IPS-18c (cell line): ENCODE results near the gene ASAP2.

Source experiments
- H3K4me3 ChIP-seq: 2 replicates; pipeline ENCODE4 v1.7.0; 2013; ENCODE audit warnings: low read depth, mild to moderate bottlenecking, low read length, moderate library complexity; ENCODE audit not compliant: insufficient read depth
- H3K9me3 ChIP-seq: one replicate; pipeline ENCODE4 v1.6.1; 2013; ENCODE audit warnings: mild to moderate bottlenecking, low read length, moderate library complexity; ENCODE audit not compliant: control insufficient read depth, insufficient read depth

ASAP2 gene

DNA sequence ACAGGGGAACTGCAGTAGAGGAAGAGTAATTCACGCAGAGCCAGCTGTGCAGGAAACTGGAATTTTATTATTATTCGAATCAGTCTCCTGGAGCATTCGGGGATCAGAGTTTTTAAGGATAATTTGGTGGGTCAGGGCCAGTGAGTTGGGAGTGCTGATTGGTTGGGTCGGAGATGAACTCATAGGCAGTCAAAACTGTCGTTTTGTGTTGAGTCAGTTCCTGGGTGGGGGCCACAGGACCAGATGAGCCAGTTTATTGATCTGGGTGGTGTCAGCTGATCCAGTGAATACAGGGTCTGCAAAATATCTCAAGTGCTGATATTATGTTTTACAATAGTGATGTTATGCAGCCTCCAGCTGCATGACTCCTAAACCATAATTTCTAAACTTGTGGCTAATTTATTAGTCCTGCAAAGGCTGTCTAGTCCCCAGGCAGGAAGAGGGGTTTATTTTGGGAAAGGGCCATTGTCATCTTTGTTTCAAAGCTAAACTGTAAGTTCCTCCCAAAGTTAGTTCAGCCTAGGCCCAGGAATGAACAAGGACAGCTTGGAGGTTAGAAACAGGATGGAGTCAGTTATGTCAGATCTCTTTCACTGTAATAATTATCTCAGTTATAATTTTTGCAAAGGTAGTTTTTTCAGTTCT lies 67.0 kb downstream of the ASAP2 start:
- H3K4me3 ChIP-seq: no peak overlapping the region
- H3K9me3 ChIP-seq: peaks cover 4% of the 10 kb centered on the region

DNA sequence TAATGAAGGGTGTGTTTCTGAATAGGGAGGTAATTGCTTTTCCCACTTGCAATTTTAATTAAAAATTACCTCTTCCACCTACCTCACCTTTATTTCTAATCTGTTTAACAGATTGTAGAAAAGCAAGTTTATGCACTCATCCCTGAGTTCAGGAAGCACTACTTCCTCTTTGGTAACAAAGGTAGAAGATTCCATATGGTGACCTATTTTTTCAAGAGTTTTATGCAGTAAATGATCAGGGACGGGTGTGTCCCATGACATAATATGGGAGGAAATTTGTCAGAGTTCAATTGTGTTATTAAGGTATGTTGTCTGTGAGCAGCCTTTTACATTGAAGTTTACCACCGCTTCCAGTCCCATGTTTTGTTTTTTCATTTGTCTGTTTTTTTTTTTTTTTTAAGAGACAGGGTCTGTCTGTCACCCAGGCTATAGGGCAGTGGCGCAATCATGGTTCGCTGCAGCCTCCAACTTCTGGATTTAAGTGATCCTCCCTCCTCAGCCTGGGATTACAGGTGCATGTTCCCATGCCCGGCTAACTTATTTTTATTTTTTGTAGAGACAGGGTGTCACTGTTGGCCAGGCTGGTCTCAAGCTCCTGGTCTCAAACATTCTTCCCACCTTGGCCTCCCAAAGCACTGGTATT lies 68.2 kb downstream of the ASAP2 start:
- peaks cover 4% of the 10 kb centered on the region for H3K9me3 ChIP-seq

DNA sequence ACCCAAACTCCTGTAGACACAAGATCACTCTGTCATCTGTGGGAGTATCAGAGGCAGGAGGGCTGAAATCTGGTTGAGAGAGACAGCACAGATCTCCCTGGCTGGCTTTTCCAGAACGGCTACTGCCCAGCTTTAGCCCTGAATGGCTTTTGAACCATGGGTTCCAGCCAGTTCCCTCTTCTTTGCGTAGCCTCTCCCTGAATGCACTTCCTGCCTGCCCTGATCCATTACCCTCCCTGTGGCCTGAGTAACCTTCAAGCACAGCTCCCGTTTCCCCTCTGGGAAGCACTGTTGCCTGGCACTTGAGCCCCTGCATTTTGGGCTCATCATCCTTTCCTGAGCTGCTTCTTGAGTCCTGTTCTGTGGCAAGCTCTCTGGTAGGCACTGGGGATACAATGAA lies 68.8 kb downstream of the ASAP2 start:
- peaks cover 4% of the 10 kb centered on the region for H3K9me3 ChIP-seq
- no peak overlapping the region for H3K4me3 ChIP-seq

More for the DNA sequence above, 68.2 kb downstream of the ASAP2 start:
- H3K4me3 ChIP-seq: no peak overlapping the region

DNA sequence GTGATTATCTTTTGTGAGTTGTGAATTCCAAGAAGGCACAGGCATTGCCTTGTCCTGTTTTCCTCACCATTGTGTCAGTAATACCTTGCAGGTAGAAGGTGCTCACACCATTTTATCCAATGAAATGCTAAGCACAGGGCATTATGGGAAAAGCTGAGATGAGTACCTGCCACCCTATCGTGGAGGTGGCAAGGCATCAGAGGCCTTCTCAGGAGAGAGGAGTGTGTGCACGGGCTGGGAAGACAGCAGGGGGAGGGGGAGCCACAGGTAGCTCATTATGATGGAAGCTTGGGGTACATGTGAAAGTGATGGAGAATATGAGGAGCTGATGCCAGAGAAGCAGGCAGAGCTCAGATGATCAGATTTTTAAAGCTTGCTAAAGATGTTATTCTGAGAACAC lies 69.5 kb downstream of the ASAP2 start:
- H3K4me3 ChIP-seq: no peak overlapping the region

DNA sequence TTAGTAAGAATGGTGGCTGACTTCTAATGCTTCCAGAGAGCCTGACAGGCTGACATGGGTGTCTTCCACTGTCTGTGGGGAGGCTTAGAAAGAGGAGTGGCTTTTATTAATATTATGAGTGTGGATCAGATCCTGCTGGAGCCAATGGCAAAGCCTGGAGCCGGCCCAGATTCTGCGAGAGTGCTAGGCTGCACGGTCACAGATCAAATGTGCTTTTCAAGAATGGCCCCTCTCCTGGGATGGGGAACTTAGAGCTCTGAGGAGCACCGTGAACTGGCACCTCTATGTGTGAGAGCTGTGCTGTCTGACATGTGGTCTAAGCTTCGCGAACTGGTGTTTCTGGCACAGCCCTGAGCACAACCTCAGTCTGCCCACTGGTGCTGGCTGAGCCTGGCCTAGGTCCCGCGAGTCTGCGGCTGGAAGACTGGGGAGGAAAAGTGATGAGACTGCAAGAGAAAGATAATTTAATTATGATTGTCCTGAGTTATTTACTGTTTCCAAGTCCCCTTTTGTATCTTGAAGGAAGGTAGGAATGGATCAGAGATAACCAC lies 70.4 kb downstream of the ASAP2 start:
- H3K4me3 ChIP-seq: no peak overlapping the region
- peaks cover 4% of the 10 kb centered on the region for H3K9me3 ChIP-seq

More for the DNA sequence above, 69.5 kb downstream of the ASAP2 start:
- peaks cover 4% of the 10 kb centered on the region for H3K9me3 ChIP-seq

DNA sequence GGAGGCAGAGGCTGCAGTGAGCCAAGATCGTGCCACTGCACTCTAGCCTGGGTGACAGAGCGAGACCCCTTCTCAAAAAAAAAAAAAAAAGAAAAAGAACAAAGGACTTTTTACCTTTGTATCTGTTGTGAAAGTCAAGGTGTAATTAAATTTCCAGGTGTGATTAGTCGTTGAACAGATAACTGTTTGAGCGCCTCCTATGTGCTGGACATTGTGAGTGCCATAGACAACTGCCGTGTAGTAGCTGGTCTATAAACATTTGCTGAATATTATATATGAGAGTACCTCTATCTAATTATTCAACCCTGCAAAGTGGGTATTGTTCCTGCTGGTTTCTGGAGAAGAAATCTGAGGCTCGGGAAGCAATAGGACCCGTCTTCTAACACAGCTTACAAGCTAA lies 71.8 kb downstream of the ASAP2 start:
- H3K4me3 ChIP-seq: no peak overlapping the region
- H3K9me3 ChIP-seq: no peaks in the 10 kb centered on the region

DNA sequence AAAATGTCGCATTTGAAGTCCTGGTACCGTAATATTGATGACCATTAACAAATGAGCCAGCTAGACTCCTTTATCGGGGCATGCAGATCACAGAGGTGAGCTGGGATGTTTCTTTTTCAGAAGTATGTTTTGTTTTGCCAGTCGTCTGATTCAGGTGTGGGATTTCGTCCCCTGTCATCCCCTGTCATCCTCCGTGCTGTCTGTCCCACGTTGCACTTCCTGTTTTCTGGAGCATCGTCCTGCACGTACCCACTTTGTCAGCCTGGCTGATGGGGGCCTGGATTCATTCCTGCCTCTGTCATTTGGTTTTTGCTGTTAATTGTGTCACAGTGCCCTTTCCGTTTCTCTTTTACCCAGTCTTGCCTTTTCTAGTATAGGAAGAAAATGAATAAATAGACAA lies 72.8 kb downstream of the ASAP2 start:
- H3K4me3 ChIP-seq: no peak overlapping the region
- no peaks in the 10 kb centered on the region for H3K9me3 ChIP-seq

DNA sequence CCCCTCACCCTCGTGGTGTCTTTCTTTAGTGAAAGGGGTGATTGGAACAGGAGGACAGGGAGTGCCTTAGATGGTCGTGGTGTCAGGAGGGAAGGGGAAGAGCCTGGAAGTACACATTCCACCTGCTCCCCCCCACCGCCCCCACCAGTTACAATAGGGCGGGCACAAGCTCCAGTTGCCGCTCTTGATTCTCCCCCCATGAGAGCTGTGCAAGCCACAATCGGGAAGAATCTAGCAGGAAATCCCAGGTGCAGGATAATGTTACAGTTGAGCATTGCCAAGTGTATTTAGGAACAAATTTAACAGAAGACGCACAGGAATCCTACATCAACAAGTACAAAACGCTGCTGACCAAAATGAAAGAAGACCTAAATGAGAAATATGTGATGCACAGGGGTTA lies 73.6 kb downstream of the ASAP2 start:
- no peaks in the 10 kb centered on the region for H3K9me3 ChIP-seq
- no peak overlapping the region for H3K4me3 ChIP-seq

DNA sequence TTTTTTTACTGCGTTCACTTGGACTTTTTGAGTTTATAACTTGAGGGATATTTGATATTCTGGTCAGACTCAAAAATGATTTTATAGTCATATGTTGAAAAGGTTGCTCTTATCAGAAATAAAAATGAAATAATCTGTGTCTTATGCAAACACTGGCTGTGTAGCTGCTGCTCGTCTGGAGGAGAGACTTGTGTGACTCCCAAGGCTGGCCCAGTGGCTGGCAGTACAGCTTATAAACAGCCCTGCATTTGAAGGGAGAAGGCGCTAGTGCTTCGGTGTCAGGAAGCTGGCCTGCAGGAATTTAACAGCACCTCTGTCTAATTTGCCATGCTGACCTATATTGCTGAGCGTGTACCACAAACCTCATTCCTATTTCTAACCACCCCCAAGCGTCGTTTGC lies 74.5 kb downstream of the ASAP2 start:
- H3K4me3 ChIP-seq: no peak overlapping the region
- H3K9me3 ChIP-seq: no peaks in the 10 kb centered on the region

DNA sequence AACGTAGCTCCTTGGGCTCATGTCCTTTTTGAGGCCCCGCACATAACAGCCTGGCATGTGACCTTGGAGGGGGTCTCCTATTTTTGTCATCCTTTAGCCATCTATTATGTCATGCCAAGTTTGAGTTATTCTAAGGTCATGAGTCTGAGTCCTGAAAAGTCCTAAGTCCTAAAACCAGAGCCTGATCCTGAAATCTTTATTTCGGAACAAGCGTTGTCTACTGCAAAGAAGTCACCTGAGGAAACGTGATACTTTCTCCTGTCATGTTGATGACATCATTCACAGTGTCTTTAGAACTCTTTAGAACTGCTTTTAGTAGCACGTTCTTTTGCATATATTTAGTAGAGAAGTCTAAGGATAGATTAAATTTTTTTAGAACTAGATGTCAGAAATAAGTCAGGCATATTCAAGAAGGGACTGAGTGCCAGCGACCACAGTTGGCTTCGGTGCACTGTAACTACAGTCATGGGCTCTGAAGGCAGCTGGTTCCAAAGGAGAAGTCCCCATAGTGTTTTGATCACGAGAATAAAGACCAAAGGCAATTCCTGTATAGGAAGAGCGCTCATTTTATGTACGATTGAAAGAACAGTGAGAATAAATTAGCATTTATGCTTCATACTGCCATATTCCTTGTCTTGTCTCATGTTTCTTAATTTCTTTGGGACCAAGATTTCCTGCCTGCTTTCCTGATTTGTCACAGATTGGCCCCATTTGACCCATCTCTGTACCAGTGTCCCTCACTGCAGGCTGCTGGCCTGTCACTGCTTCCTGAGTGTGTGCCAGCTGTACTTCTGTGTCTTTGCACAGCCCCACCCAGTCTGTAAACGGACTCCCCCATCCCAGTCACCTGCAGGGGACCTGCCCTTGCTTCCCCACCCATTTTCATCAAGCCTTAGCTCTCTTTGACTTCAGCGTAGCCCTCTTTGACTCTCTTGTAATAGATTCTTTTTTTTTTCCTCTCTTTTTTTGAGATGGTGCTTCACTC lies 75.8 kb downstream of the ASAP2 start:
- Histone ChIP-seq H3K4me3 (no peak overlapping the region), H3K9me3 (no peaks in the 10 kb centered on the region)

DNA sequence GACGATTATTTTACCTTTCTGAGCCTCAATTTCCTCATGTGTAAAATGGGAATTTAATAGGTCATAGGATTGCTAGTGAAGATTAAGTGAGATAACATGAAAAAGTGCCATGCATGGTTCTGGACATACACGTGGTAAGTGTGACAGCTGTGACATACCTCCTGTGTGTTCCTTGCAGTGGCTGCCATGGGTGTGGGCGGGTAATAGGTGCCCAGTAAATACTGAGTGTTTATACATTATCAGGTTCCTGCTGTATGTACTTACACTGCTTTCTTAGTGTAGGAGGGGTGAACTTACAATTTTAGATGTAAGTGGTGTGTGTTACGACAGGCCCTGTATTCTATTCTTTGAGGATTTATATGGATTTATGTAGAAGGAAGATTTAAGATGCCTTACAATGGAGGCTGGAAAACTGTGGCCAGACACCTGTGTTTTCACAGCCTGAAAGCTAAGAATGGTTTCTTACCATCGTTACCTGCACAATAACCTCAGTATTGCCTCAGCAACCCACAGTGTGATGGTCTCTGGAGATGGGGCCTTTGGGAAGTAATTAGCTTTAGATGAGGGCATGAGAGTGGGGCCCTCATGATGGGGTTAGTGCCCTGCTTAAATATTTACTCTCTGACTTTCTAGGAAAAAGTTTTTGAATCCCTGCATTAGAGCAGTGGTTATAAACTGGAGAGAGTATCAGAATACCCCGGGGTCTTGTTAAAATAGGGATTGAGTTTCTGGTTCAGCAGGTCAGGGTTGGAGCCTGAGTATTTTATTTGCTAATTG lies 78.1 kb downstream of the ASAP2 start:
- Histone ChIP-seq H3K9me3 (no peaks in the 10 kb centered on the region), H3K4me3 (no peak overlapping the region)

DNA sequence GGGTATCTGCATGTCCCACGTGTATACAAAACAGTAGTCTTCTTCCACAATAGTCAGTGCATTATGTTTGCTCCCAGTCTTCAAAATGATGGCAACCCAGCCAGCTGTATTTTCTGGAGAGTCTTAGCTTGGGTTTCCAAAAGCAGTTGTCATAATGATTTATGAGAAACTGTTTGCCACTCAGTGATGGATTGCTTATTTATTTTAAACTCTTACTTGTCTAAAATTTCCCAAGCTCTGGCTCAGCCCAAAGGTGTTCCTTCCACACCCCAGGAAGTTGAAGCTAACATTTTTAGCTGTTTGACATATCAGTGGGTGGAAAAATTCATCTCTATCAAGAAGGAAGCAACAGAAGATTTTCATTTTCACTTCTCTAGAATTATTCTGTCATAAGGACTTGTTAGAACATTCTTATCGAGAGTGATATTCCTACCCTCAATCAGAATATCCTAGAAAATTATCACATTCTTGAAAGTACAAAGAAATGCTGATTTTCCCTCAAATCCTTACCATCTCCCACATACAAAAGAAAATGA lies 78.8 kb downstream of the ASAP2 start:
- Histone ChIP-seq H3K4me3 (no peak overlapping the region), H3K9me3 (no peaks in the 10 kb centered on the region)

DNA sequence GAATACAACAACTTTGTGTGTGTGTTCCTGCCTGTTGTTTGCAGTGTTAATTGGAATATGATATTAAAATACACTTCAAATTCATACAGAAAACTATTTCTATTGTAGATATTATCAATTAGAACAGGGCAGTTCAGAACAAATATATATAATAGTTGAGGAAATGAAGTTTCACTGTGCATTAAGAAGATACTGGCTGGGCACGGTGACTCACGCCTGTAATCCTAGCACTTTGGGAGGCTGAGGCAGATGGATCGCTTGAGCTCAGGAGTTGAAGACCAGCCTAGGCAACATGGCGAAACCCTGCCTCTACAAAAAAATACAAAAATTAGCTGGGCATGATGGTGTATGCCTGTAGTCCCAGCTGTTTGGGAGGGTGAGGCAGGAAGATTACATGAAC lies 79.3 kb downstream of the ASAP2 start:
- no peak overlapping the region for H3K4me3 ChIP-seq
- H3K9me3 ChIP-seq: no peaks in the 10 kb centered on the region

DNA sequence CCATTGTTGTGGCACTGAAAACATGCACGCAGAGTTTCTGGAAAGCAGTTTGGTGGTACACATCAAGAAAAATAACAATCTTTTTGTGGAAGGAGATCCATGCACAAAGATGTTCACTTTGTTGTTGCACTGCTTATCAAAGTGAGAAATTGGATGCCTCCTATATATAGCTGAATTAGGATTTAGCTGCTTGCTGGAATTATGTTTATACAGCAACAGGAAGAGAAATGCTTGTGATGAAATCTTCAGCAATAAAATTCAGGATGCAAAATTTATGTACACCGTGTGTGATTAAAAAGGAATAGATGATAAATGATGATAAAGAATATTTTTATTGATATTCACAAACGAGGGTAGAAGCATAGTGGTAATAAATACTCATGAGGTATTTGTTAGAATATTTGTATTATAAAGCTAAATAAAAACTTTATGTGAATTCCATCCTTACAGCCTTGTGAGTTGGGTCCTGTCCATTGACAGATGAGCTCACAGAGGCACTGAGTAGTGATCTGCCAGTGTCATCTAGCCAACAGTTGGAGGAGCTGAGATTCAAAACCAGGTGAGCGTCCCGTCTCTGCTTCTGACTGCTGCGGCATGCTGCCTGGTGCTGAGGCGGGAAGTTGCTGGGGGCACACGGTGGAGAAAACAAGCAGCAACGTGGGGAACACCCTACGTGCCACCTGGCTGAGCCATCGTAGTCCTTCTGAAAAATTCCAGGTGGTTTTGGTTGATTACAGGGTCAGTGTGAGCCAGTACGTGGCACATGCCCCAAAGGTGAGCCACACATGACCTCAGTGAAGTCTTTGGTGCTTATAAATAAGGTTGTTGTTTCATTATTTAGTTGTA lies 80.2 kb downstream of the ASAP2 start:
- no peaks in the 10 kb centered on the region for H3K9me3 ChIP-seq
- H3K4me3 ChIP-seq: no peak overlapping the region

DNA sequence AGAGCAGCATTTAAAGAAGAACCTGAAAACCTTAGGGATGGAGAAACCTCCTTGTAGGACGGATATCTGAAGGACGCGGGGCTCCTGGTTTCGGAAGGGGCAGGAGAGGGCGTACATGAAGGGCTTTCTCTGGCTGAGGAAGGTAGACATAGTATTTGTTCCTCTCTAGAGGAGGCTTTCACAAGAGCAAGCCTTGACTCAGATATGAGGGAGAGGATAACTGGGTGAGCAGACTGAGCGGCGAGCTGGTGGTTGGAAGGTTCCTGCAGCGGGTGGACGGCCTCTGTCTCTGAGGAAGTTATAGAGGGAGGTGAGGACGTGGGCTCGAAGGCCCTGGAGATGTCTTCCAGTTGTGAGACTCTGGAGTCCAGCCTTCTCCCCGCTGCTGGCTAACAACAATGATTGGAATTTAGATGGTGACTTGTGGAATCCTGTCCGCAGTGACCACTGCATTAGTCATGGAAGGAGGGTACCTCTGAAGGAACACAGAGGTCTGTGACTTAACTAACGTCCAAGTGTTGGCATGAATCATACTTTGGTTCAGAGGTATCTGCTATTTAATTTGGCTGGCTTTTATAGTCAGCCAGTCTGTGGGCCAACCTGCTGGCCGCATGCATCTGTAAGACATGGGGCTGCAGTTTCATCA lies 80.9 kb downstream of the ASAP2 start:
- Histone ChIP-seq H3K4me3 (no peak overlapping the region), H3K9me3 (no peaks in the 10 kb centered on the region)

DNA sequence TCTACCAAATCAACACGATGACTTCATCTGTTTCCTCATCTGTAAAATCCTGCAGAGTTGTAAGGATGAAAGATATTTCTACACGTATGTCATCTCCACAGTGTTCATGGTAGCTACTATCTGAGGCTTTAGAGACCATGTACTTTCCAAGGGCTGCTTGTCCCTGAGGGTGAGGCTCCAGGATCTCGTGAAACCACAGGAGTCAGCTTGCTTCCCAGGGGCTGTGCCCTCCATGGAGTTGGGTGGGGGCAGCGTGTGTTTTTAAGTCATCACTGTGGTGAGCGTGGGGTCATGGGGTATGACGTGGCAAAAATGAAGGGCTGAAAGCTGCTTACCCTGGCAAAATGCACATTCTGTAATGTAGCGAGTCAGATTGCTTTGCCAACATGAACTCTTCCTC lies 81.6 kb downstream of the ASAP2 start:
- H3K9me3 ChIP-seq: no peaks in the 10 kb centered on the region
- H3K4me3 ChIP-seq: no peak overlapping the region
